Suprapubic skin (tissue), 4 donors: Measurements from ENCODE around the gene SETD5.

Experiments
- POLR2A ChIP-seq, 2 donors: fragments of 450-650 bp; IDR thresholded peaks; one replicate each; pipeline ENCODE4 v1.6.1; 2017; ENCODE audit warnings: antibody characterized with exemption in 2 of 2, mild to moderate bottlenecking in 2 of 2, moderate library complexity in 2 of 2
- POLR2AphosphoS5 ChIP-seq, 3 donors: sonication (generic); formaldehyde crosslinking; IDR thresholded peaks; one replicate each; pipeline ENCODE4 v1.6.1; 2017; ENCODE audit warnings: antibody characterized with exemption in 3 of 3
- TF ChIP-seq, protein P1 (sequence below), 2 donors: fragments of 200-600 bp in 1 of 2; fragments of 450-650 bp in 1 of 2; sonication (generic) in 1 of 2; IDR thresholded peaks; one replicate each; pipeline ENCODE4 v1.5.1; 2016 to 2019; ENCODE audit warnings: antibody characterized with exemption in 2 of 2, mild to moderate bottlenecking in 1 of 2, moderate library complexity in 1 of 2

DNA sequence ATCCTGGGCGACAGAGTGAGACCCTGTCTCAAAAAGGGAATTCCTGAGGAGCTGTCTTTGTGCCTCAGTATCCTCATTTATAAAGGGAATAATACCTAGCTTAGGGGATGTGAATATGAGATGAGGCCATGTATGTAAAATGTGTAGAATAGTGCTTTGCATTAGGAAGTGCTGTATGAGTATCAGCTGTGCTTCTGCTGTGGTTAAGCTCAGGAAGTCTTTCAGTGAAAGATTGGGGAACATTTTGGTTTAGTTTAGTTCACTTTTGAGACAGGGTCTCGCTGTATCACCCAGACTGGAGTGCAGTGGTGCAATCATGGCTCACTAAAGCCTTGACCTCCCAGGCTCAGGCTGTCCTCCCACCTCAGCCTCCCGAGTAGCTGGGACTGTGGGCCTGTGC is 23.9 kb upstream of the SETD5 start:
- TF ChIP-seq, protein P1, sequence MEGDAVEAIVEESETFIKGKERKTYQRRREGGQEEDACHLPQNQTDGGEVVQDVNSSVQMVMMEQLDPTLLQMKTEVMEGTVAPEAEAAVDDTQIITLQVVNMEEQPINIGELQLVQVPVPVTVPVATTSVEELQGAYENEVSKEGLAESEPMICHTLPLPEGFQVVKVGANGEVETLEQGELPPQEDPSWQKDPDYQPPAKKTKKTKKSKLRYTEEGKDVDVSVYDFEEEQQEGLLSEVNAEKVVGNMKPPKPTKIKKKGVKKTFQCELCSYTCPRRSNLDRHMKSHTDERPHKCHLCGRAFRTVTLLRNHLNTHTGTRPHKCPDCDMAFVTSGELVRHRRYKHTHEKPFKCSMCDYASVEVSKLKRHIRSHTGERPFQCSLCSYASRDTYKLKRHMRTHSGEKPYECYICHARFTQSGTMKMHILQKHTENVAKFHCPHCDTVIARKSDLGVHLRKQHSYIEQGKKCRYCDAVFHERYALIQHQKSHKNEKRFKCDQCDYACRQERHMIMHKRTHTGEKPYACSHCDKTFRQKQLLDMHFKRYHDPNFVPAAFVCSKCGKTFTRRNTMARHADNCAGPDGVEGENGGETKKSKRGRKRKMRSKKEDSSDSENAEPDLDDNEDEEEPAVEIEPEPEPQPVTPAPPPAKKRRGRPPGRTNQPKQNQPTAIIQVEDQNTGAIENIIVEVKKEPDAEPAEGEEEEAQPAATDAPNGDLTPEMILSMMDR (IDR thresholded peaks at IDR 0.05) = no peak
- TF ChIP-seq POLR2AphosphoS5 (IDR thresholded peaks at IDR 0.05) (no peak), POLR2A (IDR thresholded peaks at IDR 0.05) (no peak)
